Measurements from ENCODE around the gene PIAS4.

The PIAS4 gene

DNA sequence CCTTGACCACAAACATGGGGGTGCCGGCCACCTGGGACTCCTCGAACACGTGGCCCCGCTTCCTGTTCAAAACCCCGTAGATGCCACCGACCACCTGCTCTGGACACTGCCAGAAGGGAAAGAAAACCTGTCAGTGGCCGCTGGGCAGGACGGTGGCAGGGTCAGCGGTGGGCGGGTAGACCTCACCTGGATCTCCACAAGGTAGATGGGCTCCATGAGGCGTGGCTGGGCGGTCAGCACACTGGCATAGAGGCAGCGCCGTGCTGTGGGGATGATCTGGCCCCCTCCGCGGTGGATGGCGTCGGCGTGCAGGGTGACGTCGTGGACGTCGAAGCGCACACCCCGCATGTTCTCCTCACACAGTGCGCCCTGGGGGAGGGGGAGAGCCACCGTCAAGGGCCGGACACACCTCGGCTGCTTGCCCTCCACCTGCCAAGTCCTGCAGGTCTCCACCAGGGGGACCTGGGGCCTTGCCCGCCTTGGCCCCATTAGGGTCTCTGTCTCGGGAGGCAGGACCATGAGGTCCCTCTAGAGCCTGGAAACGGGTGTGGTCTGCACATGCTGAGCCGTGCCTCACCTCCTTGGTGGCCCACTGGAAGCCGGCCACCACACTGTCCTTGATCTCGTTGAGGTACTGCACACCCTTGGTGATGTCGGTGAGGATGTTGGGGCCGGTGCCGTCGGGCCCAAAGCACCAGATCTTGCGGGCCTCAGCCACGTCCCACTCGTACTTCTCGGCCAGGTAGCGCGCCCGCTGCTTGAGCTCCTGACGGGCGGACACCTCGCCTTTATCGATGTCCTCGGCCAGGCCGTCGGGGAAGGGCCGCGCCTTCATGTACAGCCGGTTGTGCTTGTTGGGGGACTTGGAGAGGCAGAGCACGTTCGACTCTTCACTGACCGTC lies 30.0 kb upstream of the PIAS4 start:
- no peak for DNase-seq (ENCODE audit: low spot score)

DNA sequence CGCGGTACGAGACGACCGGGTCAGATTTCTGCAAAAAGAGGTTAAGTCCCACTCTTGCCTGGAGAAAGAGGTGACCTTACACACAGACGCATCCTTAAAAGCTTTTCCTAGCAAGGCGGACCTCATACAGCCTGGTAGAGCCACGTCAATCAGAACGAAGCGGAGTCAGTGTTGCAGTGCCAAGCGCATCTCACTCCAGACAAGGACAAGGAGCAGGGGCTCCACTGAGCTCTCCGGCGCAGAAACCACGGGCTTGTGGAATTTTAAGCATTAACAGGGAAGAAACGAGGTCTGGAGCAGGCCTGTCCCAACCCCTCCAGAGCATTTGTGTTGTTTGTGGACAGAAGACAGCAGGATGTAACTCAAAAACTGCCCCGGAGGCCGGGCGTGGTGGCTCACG lies 29.4 kb upstream of the PIAS4 start:
- no peak for DNase-seq (ENCODE audit: low spot score)

DNA sequence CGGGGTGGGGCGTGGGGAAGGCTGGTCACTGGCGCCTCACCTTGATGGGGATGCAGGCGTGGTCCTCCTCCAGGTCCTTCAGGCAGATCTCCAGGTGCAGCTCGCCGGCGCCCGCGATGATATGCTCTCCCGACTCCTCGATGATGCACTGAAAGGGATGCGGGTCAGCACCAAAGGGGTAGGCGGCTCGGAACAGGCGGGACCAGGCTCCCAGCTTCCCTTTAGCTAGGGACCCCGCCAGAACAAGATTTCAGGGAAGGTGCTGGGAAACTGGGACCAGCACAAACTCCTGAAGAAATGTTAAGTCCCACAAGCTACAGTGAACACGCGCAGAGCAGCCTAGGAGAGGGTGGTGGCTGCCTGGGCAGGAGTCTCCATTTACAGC lies 28.3 kb upstream of the PIAS4 start:
- no peak for DNase-seq (ENCODE audit: low spot score)

DNA sequence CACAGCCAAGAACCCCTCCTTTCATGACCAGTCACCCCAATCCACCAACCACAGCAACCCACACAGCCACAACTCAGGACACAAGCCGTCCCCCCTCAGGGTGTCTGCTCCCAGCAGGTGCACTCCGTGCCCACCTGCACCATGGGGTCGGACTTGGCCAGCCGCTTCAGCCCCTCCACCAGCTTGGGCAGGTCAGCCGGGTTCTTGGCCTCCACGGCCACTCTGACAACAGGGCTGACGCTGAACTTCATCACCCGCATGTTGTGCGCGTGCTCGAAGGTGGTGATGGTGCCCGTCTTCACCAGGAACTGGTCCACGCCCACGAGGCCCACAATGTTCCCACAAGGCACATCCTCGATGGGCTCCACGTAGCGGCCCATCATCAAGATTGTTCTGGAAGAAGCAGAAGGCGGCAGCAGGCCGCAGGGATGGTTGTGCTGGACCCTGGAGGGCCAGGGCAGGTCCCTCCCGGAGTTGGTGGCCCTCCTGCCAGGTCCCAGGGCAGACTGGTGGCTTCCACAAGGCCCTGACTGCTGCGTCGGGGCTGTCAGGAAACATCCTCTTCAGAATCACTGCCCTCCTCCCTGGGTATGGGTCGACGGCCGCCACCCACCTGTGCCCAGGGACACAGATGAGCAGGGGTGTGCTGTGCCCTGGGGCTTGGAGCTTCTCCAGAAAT lies 27.7 kb upstream of the PIAS4 start:
- DNase-seq (ENCODE audit: low spot score): no peak

DNA sequence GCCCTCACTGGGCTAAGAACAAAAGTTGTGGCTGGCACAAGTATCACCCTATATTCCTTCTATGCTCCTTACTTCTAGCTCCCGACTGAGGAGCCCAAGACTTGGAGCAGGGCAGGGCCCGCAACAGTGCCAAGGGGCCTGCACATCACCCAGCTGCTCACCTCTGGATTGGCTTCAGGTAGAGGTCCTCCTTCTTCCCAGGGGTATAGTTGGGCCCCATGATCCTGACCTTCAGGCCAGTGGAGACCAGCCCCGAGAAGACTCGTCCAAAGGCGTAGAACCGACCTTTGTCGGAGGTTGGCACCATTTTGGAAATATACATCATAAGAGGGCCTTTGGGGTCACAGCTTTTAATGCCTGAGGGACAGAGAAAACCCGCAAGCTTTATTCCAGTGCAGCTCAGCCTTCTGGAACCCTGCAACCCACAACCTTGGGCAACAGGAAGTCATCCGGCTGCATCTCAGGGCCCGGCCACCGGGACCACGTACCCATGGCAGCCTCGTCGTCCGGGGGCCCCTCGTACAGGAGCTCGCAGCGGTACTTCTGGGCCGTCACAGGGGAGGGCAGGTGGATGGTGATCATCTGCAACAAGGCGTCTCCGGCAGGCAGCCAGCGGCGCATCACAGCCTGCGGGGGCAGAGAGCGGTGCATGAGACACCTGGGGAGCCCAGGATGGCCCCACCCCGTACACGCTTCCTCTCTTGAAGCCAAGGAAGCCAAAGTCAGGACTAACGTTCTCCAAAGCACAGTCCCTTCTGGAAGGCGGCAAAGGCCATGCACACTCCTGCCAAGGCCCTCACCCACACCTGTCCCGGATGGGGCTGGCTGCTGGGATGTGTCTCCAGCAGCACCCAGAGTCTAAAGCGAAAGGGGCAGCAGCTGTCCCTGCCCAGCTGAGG lies 26.9 kb upstream of the PIAS4 start:
- DNase-seq (ENCODE audit: low spot score): no peak

DNA sequence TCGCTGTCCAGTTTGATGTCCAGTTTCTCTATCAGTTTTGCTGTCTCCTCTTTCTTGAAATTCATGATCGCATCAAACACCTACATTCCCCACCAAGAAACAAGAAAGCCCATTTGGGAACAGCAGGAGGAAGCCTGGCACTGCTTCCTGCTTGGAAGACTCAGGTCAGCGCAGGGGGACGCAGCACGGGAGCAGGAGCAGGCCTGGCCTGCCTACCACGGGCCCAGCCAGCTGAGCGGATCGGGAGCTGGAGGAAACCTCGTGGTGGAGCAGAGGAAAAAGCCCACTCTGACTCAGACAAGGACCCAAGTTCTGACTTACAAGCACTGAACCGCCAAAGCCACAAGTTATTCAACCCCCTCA lies 26.2 kb upstream of the PIAS4 start:
- no peak for DNase-seq (ENCODE audit: low spot score)

DNA sequence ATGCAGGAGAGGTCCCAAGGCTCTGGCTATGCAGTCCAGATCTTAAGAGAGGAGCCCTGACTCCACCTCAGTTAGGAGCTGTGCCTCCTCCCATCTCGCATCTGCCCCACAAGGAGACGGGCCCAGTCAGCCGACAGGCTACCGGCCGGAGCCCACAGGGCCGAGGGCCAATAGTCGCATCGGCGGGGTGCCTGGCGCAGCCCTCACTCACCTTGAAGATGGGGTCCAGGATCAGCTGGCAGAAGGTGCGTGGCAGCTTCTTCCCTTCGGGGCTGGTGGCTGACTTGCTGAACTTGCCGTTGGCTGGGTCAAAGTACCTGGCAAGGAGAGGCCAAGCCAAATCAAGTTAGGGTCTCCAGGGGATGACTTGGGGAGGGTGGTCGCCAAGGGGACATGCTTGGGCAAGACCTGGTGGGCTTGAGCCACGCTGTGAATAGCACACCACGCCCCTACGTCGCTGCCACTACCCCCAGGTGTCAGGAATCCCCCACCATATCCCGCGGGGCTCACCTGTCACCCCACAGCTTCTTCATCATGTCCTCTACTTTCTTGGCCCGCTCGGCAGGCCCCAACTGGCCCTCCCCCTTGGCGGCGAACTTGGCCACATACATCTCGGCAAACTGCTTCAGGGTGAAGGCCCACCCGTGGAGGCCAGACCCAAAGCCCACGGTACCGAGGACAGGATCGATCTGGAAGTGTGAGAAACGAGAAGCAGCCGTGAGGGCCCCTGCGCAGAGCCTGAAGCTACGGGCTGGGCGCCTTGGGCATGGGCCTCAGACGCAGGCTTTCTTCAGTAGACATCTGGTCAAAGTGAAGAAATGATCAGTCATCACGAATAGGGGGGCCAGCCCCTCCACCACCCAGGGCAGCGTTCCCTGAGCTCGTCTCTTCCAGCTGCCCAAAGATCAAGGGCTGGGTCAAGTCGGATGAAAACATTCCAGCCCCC lies 25.5 kb upstream of the PIAS4 start:
- no peak for DNase-seq (ENCODE audit: low spot score)

DNA sequence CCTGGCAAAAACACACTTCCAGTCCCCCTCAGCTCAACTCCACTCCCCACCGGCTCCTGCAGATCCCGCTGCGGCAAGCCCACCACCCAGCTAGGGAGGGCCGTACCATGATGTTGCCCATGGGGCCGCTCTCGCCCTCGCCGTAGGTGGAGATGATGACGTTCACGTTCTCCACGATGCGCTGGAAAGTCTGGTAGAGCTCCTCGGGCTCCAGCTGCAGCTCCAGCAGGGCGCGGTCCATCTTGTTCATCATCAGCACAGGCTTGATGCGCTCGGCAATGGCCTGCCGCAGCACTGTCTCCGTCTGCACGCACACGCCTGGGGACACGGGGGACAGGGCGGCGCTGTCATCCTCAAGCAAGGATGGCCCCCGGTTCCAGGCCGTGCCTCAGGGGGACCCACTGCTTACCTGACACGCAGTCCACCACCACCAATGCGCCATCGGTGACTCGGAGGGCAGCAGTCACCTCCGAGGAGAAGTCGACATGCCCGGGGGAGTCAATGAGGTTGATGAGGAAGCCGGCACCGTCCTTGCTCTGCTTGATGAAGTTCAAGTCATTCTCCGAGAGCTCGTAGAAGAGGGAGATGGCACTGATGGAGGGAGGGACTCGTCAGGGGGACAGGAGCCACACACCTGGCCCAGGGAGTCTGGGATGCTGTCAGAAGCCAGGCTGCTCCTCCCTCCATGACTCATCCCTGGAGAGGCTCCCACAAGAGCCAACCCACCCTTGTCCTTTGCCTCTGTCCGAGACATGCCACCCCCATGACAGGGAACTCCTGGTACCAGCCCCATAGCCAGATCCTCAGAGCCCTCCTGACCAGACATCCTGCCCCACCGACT lies 24.6 kb upstream of the PIAS4 start:
- DNase-seq (ENCODE audit: low spot score): no peak

DNA sequence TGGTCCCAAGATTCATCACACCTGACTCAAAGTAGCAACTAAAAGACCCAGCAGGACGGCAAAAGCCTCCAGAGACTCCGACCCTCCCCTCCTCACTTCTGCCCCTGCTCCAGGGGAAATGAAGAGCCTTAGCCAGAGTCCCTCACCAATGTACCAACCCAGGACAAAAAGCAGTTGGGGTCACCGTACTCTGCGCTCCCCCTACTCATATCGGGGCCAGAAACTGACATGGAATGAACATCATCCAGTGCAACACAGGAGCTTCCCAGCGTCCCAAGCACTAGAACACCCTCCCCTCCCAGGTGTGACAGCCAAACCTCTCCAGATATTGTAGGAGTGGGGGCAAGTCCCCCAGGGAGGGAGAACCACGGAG lies 24.0 kb upstream of the PIAS4 start:
- DNase-seq (ENCODE audit: low spot score): no peak

DNA sequence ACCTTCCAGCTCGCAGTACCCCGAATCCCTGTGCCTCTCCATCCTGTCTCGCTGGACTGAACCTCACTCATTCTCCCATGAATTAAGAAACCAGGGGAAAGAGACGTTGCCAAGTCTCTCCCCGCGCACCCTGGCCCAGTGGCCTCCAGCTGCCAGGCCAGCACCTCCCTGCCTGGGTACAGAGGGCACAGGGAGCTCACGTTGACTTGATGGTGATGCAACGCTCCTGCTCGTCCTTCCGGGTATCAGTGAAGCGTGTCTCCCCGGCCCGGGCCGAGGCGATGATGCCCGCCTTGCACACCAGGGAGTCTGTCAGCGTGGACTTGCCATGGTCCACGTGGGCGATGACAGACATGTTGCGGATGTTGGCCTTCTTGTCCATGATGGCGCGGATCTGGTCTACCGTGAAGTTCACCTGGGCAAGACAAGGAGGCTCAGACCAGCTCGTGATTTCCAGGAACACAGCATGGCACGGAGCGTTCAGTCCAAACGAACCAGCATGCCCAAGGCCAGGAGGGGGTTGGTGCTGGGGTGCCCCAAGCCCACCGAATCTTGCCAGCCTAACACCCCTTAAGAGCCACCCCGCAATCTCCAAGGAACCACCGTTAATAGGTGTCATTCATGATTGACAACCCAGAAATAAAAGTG lies 23.5 kb upstream of the PIAS4 start:
- no peak for DNase-seq (ENCODE audit: low spot score)

DNA sequence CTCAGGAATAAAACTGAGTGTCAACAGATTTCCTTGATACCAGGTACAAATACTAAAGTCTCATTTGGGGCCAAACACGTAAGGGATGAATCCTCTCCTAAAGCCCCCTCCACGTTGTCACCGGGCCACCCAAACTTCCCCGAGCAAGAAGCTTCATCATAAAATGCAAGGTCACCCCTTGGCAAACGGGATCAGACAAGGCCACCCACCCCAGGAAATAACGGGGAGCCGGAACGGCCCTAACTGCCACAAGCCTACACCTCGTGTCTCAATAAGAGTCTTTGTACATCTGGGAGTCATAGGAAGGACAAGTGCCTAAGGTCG lies 23.0 kb upstream of the PIAS4 start:
- DNase-seq (ENCODE audit: low spot score): no peak

DNA sequence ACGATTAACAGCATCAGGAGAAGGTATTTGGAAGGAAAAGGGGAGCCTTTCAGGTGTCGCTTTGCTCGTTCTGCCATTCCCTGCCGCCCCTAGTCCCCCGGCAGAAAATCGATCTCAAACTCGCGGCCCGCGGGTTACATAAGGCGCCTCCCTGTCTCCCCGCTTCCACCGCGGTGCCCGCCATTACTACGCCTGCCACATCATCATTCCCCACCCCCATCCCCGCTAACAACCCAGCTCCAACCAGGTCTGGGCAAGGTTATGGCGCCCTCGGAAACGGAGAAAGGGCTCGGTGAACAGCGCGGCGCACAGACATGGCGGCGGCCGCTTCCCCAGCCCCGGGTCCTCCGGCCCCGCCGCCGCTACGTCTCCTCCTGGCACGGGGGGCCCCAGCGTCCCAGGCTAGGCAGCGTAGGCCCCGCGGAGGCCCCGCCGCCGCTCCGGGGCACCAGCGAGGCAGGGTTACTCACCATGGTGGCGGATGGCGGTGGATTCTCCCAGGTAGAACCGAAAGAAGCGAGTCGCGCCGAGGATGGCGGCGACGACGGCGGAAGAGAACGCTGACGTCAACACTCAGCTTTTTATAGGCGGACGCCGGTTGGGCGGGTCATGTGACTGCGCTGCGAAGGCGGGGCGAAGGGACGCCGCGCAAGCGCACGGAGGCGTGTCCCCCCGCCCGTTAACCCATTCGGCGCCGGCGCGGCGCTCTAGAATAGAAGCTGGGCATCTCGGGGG lies 22.5 kb upstream of the PIAS4 start, which contains the start of gene EEF2:
Gene EEF2, minus strand, starts transcription at position 556 of the 735 bp plus-strand sequence. Its CDS starts 83 bp downstream, at position 473.
- DNase-seq (ENCODE audit: low spot score): peak; percentile 96

DNA sequence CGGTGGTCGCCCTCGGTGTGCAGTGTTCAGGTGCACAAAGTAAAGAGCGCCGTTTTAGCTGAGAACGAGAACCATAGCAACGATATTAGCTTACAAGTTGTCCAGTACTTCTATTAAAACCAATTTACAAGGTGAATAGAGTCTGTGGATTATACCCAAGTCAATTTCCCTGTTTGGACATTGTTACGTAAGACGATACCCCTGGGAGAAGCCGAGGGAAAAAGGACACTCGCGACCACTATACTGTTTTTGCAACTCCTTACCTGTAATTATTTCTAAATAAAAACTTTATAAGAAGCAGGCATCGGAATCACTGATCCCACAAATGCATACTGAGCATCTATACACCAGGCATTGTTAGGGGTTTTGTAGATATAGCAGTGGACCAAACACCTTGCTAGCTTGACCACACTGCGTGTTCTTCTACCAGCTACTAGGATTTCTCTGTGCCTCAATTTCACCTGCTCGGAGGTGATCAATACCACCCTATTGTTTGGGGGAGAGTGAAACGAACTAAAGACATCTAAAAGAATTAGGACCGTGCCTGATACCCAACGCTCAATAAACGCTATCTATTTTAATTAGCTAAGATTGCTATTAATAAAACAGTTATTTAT lies 21.8 kb upstream of the PIAS4 start:
- DNase-seq (ENCODE audit: low spot score): no peak

DNA sequence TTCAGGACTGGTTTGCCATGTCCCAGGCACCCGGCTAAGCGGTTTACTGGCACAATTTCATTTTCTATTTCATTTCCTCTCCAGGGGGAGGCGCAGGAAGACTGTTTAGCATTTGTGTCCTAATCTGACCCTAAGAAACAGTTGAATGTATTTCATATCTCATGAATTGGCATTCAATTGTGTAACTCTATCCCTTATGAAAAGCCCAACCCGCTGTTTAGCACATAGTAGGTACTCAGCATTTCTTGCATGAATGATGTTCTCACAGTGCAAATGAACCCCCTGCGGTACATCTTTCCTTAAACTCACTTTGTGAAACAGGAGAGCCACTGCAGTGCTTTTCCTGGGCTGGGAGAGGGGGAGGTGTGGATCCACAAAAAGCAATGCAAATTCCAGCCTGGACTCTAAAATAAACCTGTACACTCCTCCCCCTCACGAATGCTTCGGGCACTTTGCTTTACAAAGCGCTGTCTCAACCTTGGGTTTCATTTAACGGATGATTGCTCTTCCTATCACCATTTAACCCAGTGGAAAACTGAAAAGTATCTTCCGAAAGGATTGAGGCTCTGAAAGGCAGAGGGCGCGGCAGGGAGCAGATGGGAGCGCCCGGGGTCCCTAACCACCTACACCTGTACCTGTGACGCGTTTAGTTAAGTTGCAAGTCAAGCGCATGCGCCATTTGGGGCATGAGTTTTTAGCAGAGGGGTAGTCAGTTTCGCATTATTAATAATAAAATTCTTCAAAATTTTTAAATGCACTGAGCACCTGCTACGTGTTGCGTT lies 21.1 kb upstream of the PIAS4 start:
- DNase-seq (ENCODE audit: low spot score): peak; percentile 88

DNA sequence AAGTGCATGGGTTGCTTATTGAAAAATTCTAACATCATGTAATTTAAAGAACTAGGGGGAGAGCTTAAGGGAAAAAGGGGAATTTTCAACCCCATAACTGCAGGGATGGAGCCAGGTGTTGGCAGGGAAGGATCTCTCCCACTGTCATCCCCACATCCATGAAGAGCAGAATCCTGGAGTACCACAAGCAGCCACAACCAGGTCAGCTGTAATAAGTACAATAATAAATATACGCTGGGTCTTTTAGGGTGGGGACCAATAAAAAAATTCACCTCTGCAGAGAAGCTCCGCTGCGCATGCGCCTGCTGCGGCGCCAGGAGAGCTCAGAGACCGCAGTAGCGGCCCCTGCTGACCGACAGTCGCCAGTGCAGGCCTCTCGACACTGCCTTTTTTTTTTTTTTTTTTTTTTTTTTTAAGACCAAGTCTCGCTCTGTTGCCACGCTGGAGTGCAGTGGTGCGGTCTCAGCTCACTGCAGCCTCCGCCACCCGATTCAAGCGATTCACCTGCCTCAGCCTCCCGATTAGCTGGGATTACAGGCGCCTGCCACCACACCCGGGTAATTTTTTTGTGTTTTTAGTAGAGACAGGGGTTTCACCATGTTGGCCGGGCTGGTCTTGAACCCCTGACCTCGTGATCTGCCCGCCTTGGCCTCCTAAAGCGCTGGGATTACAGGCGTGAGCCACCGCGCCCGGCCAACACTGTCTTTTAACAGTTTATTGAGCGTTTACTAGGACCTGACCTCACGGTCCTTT lies 19.7 kb upstream of the PIAS4 start:
- DNase-seq (ENCODE audit: low spot score): peak; percentile 92

DNA sequence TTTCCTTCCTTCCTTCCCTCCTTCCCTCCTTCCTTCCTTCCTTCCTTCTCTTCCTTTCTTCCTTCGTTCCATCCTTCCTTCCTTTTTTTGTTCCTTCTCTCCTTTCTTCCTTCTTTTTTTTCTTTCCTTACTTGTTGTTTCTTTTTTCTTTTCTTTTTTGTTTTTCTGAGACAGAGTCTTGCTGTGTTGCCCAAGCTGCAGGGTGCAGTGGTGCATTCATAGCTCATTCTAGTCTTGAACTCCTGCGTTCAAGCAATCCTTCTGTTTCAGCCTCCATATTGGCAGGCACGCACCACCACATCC lies 16.8 kb upstream of the PIAS4 start:
- DNase-seq (ENCODE audit: low spot score): no peak

DNA sequence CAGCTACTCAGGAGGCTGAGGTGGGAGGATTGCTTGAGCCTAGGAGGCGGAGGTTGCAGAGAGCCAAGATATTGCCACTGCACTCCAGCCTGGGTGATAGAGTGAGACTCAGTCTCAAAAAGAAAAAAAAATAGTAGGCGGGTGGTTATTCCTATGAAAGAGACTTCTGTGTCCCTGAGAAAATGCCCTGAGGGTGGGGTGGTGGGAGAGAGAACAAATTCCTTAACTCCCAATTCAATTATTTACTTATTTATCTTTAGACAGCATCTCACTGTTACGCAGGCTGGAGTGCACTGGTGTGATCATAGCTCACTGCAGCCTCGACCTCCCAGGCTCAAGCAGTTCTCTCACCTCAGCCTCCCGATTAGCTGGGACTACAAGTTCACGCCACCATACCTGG lies 11.9 kb upstream of the PIAS4 start:
- DNase-seq (ENCODE audit: low spot score): no peak
